Endothelial cell of umbilical vein (primary cell): ENCODE data around the gene NUB1. TPM values are rescaled to one million over a fixed set of nuclear protein-coding genes. Genes with fewer than 3 reads are reported as not detected.

Experiments
- BruUV-seq: library from RNA; stranded (reverse); fragments of 400-500 nt; replicated peaks from 2 replicates; lab custom pipeline; 2021; lab: Mats Ljungman, UMichigan
- CTCF ChIA-PET: fragments of 300-600, 350-600 bp; sonication (Branson Sonifier 250); formaldehyde crosslinking; loops from one replicate; lab custom pipeline; 2021; ENCODE audit warnings: antibody characterized with exemption, inconsistent platforms; lab: Charles Lee
- POLR2A ChIA-PET: fragments of 300-600, 350-600 bp; sonication (Branson Sonifier 250); formaldehyde crosslinking; loops from one replicate; lab custom pipeline; 2021; ENCODE audit warnings: antibody characterized with exemption, inconsistent platforms; lab: Charles Lee
- DNase-seq: peaks from one replicate; pipeline ENCODE4 v3.0.0-alpha.2; 2011; ENCODE audit warnings: low read depth, low spot score
- FAIRE-seq: peaks from 2 replicates; lab custom pipeline; 2011; peaks lifted over from hg19 to GRCh38; lab: Jason Lieb, UNC
- H2AFZ ChIP-seq: 2 replicates; pipeline ENCODE4 v1.6.0; 2012; ENCODE audit warnings: low read depth, low read length, control low read depth, inconsistent platforms
- H3K27ac ChIP-seq: 2 replicates; pipeline ENCODE4 v1.5.1; 2011; ENCODE audit warnings: low read depth, mild to moderate bottlenecking, control low read depth, low read length, moderate library complexity; ENCODE audit not compliant: insufficient read depth
- H3K27me3 ChIP-seq, 2 experiments: 2 replicates each; pipeline versions ENCODE4 v1.6.0 to v1.6.1; 2011; ENCODE audit warnings: low read length in 2 of 2, mixed read lengths in 1 of 2; ENCODE audit not compliant: control insufficient read depth in 2 of 2, insufficient read depth in 2 of 2
- H3K36me3 ChIP-seq, 2 experiments: 2 replicates in 1 of 2; 3 replicates in 1 of 2; pipeline ENCODE4 v1.5.1; 2011; ENCODE audit warnings: low read length in 2 of 2, mild to moderate bottlenecking in 1 of 2, moderate library complexity in 1 of 2; ENCODE audit not compliant: control insufficient read depth in 2 of 2, insufficient read depth in 2 of 2; ENCODE audit errors: extremely low read depth in 1 of 2
- H3K4me1 ChIP-seq: 3 replicates; pipeline ENCODE4 v1.5.1; 2011; ENCODE audit warnings: mild to moderate bottlenecking, low read length; ENCODE audit not compliant: control insufficient read depth, insufficient read depth; ENCODE audit errors: extremely low read depth
- H3K4me2 ChIP-seq: 2 replicates; pipeline ENCODE4 v1.6.1; 2011; ENCODE audit warnings: low read length, control low read depth, mixed read lengths; ENCODE audit not compliant: insufficient read depth
- H3K4me3 ChIP-seq, 3 experiments: fragments of 200-600 bp in 1 of 3; sonication (generic), shearing (Covaris generic) in 1 of 3; replicated peaks in 1 of 3; 2 replicates each; pipeline ENCODE4 v1.5.1; 2011 to 2016; ENCODE audit warnings: control low read depth in 3 of 3, low read length in 3 of 3, mild to moderate bottlenecking in 2 of 3, inconsistent platforms in 1 of 3, low read depth in 1 of 3, moderate library complexity in 1 of 3; ENCODE audit not compliant: insufficient read depth in 1 of 3
- H3K79me2 ChIP-seq: 2 replicates; pipeline ENCODE4 v1.6.0; 2012; ENCODE audit warnings: low read length, inconsistent platforms; ENCODE audit not compliant: control insufficient read depth, insufficient read depth
- H3K9ac ChIP-seq: replicated peaks from 2 replicates; pipeline ENCODE3; 2011; ENCODE audit warnings: low read length, control low read depth; ENCODE audit not compliant: insufficient read depth; ENCODE audit errors: extremely low read depth
- H3K9me1 ChIP-seq: replicated peaks from 3 replicates; pipeline ENCODE4 v1.6.0; 2011; ENCODE audit warnings: mild to moderate bottlenecking, low read length; ENCODE audit not compliant: control insufficient read depth, insufficient read depth; ENCODE audit errors: extremely low read depth
- H3K9me3 ChIP-seq: replicated peaks from 2 replicates; pipeline ENCODE4 v1.5.1; 2012; ENCODE audit warnings: low read length, inconsistent platforms; ENCODE audit not compliant: control insufficient read depth, insufficient read depth
- H4K20me1 ChIP-seq: replicated peaks from 2 replicates; pipeline ENCODE3; 2011; ENCODE audit warnings: mild to moderate bottlenecking, low read length; ENCODE audit not compliant: control insufficient read depth, insufficient read depth; ENCODE audit errors: extremely low read depth
- EZH2 ChIP-seq: IDR thresholded peaks from 2 replicates; pipeline ENCODE4 v1.6.1; 2012; ENCODE audit warnings: borderline replicate concordance, low read depth, mild to moderate bottlenecking, moderate library complexity, low read length, inconsistent platforms; ENCODE audit not compliant: severe bottlenecking
- FOS ChIP-seq: IDR thresholded peaks from 2 replicates; pipeline ENCODE4 v1.6.1; 2011; ENCODE audit warnings: mild to moderate bottlenecking, low read length, moderate library complexity, borderline replicate concordance; ENCODE audit not compliant: insufficient read depth
- GATA2 ChIP-seq: IDR thresholded peaks from 2 replicates; pipeline ENCODE4 v1.7.0; 2011; ENCODE audit warnings: low read depth, mild to moderate bottlenecking, moderate library complexity, mixed read lengths, low read length; ENCODE audit not compliant: insufficient read length, insufficient read depth
- JUN ChIP-seq: IDR thresholded peaks from 2 replicates; pipeline ENCODE4 v1.6.1; 2011; ENCODE audit warnings: borderline replicate concordance, low read depth; ENCODE audit not compliant: insufficient read length, insufficient read depth
- MAX ChIP-seq: IDR thresholded peaks from 2 replicates; pipeline ENCODE4 v1.6.1; 2011; ENCODE audit not compliant: insufficient read depth, insufficient read length
- MYC ChIP-seq: IDR thresholded peaks from one replicate; pipeline ENCODE4 v1.6.1; 2011; ENCODE audit warnings: mild to moderate bottlenecking, low read depth, low read length
- POLR2A ChIP-seq: IDR thresholded peaks from 2 replicates; pipeline ENCODE4 v1.6.1; 2012; ENCODE audit warnings: low read depth, mild to moderate bottlenecking, control low read depth, low read length
- POLR2AphosphoS5 ChIP-seq: IDR thresholded peaks from 2 replicates; pipeline ENCODE4 v1.6.1; 2012; ENCODE audit warnings: low read depth, mild to moderate bottlenecking, control low read depth, low read length, moderate library complexity; ENCODE audit not compliant: insufficient read depth
- dilution Hi-C: fragments of 300-500 bp; cut with MboI; formaldehyde crosslinking; loops from one replicate; pipeline ENCODE4 v1.15.0; 2019; ENCODE audit warnings: low sequenced_read_pairs; ENCODE audit not compliant: extremely low pct_ligation_motif_present
- intact Hi-C: fragments of 100-400 bp; cut with micrococcal nuclease; formaldehyde crosslinking; loops from one replicate; pipeline ENCODE4 v1.10.0; 2022
- polyA plus RNA-seq, 4 experiments: library from polyadenylated mRNA; depleted of rRNA in 3 of 4; stranded (reverse) in 3 of 4; unstranded in 1 of 4; fragments of >200 nt; gene quantifications; 2 replicates each; pipeline versions ENCODE4 v1.2.1 to v1.2.3, GENCODE V29; 2011 to 2012; ENCODE audit warnings: missing spikeins in 1 of 4
- total RNA-seq: library from RNA; stranded (reverse); gene quantifications from 2 replicates; pipeline ENCODE4 v1.2.3, GENCODE V29; 2021
- TF ChIP-seq, protein P1 (sequence below), 2 donors: IDR thresholded peaks; 1 replicate in 1 of 2; 2 replicates in 1 of 2; pipeline ENCODE4 v1.5.1; 2011; ENCODE audit warnings: low read length in 2 of 2, mild to moderate bottlenecking in 2 of 2, moderate library complexity in 2 of 2, control low read depth in 1 of 2, inconsistent platforms in 1 of 2, low read depth in 1 of 2; ENCODE audit not compliant: insufficient read depth in 1 of 2; ENCODE audit errors: extremely low read depth in 1 of 2

Gene NUB1
- total and polyA plus RNA-seq, 2 donors (not counting 3 experiments of a cell fraction or from before 2014, with no cell fraction given), result 28.0 to 46.2 TPM

DNA sequence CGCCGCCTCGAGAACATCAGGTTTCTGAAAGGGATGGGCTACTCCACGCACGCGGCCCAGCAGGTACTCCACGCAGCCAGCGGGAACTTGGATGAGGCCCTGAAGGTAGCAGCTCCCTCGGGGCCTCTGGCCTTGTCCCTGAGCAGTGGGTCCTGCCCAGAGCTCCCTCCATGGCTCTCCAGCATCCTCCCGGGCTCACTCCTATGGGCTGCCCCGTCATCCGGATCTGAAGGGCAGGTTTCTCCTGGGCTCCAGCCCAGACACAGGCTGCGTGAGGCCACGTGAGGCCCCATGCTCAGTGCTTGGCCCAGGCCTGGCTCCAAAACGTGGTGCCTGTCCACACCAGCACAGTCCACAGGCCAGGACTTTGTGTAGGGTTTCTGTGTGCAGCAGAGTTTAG, 32.5 kb downstream of the NUB1 start:
- no peak for FAIRE-seq
- ChIA-PET POLR2A (no interaction called here), CTCF (interaction anchor here (1.5 to 6.3 kb wide), 2 partner anchors 9 to 75 kb away, joined by 3 to 44 read pairs; no protein-coding TSS in a partner anchor)
- Histone ChIP-seq H3K9ac (no peak overlapping the region), H3K27me3 (no peaks in the 10 kb centered on the region), H3K36me3 (peaks cover 0 to 23% of the 10 kb centered on the region in 2 experiments), H2AFZ (no peak overlapping the region), H4K20me1 (no peaks in the 10 kb centered on the region), H3K27ac (no peak overlapping the region), H3K4me1 (no peaks in the 10 kb centered on the region), H3K9me1 (no peaks in the 10 kb centered on the region), H3K79me2 (no peaks in the 10 kb centered on the region), H3K4me2 (no peak overlapping the region), H3K9me3 (no peaks in the 10 kb centered on the region), H3K4me3 (no peak overlapping the region)
- TF ChIP-seq POLR2A, result no peak
- no peak for TF ChIP-seq EZH2
- no peak for TF ChIP-seq FOS
- TF ChIP-seq MAX, result no peak
- TF ChIP-seq JUN, result no peak
- no peak for TF ChIP-seq POLR2AphosphoS5
- TF ChIP-seq, protein P1, sequence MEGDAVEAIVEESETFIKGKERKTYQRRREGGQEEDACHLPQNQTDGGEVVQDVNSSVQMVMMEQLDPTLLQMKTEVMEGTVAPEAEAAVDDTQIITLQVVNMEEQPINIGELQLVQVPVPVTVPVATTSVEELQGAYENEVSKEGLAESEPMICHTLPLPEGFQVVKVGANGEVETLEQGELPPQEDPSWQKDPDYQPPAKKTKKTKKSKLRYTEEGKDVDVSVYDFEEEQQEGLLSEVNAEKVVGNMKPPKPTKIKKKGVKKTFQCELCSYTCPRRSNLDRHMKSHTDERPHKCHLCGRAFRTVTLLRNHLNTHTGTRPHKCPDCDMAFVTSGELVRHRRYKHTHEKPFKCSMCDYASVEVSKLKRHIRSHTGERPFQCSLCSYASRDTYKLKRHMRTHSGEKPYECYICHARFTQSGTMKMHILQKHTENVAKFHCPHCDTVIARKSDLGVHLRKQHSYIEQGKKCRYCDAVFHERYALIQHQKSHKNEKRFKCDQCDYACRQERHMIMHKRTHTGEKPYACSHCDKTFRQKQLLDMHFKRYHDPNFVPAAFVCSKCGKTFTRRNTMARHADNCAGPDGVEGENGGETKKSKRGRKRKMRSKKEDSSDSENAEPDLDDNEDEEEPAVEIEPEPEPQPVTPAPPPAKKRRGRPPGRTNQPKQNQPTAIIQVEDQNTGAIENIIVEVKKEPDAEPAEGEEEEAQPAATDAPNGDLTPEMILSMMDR (IDR thresholded peaks at IDR 0.05; ENCODE audit: extremely low read depth in 1 of 2, insufficient read depth in 1 of 2, low read depth in 1 of 2, low read length in 2 of 2), result no peak
- no peak for TF ChIP-seq MYC
- no peak for TF ChIP-seq GATA2
- dilution Hi-C loops, result no loop called here
- intact Hi-C loops, result no loop called here
- DNase-seq, result no peak
- BruUV-seq, result no TSS peak
